Loucy (cell line): ENCODE data around the gene CCDC185.

ENCODE experiments used
- H2AFZ ChIP-seq: fragments of 200-600 bp; sonication (generic); 2 replicates; pipeline ENCODE4 v1.6.0; 2016; ENCODE audit warnings: antibody characterized with exemption, mild to moderate bottlenecking, low read length, moderate library complexity
- H3F3A ChIP-seq: fragments of 200-600 bp; 2 replicates; pipeline ENCODE4 v1.6.0; 2016; ENCODE audit warnings: antibody characterized with exemption, low read depth, mild to moderate bottlenecking
- H3K27me3 ChIP-seq: fragments of 200-600 bp; sonication (generic); 2 replicates; pipeline ENCODE4 v1.6.1; 2014; ENCODE audit warnings: low read length, mild to moderate bottlenecking; ENCODE audit not compliant: insufficient read depth, poor library complexity, severe bottlenecking
- H3K36me3 ChIP-seq: fragments of 200-600 bp; sonication (generic); 2 replicates; pipeline ENCODE4 v1.6.1; 2016; ENCODE audit warnings: low read length; ENCODE audit not compliant: insufficient read depth
- H3K4me1 ChIP-seq: fragments of 200-600 bp; sonication (generic); 2 replicates; pipeline ENCODE4 v1.5.1; 2014; ENCODE audit warnings: low read length, mild to moderate bottlenecking; ENCODE audit not compliant: insufficient read depth, poor library complexity, severe bottlenecking
- H3K4me2 ChIP-seq: fragments of 200-600 bp; sonication (generic); 2 replicates; pipeline ENCODE4 v1.6.0; 2014; ENCODE audit warnings: antibody characterized with exemption, low read length, low read depth, mild to moderate bottlenecking; ENCODE audit not compliant: poor library complexity, severe bottlenecking
- H3K4me3 ChIP-seq: fragments of 200-600 bp; sonication (generic); 2 replicates; pipeline ENCODE4 v1.5.1; 2014; ENCODE audit warnings: low read length, mild to moderate bottlenecking, mixed read lengths; ENCODE audit not compliant: poor library complexity, severe bottlenecking
- H3K79me2 ChIP-seq: fragments of 200-600 bp; sonication (generic); 2 replicates; pipeline ENCODE4 v1.6.1; 2014; ENCODE audit warnings: low read length; ENCODE audit not compliant: insufficient read depth
- H3K9ac ChIP-seq: fragments of 200-600 bp; sonication (generic); 2 replicates; pipeline ENCODE4 v1.6.0; 2014; ENCODE audit warnings: mild to moderate bottlenecking, low read depth, low read length, moderate library complexity; ENCODE audit not compliant: poor library complexity, severe bottlenecking
- H3K9me2 ChIP-seq: fragments of 200-600 bp; sonication (generic); replicated peaks from 2 replicates; pipeline ENCODE4 v1.6.1; 2016; ENCODE audit warnings: low read depth, low read length, mixed read lengths
- H3K9me3 ChIP-seq: fragments of 200-600 bp; sonication (generic); 2 replicates; pipeline ENCODE4 v1.6.1; 2014; ENCODE audit warnings: mild to moderate bottlenecking, antibody characterized with exemption, low read length, low read depth; ENCODE audit not compliant: insufficient read depth
- H4K20me1 ChIP-seq: fragments of 200-600 bp; sonication (generic); 2 replicates; pipeline ENCODE4 v1.6.0; 2014; ENCODE audit warnings: antibody characterized with exemption, low read length, mild to moderate bottlenecking; ENCODE audit not compliant: insufficient read depth, poor library complexity, severe bottlenecking
- EZH2phosphoT487 ChIP-seq: fragments of 200-600 bp; IDR thresholded peaks from 2 replicates; pipeline ENCODE4 v1.6.1; 2018; ENCODE audit warnings: antibody characterized with exemption, mild to moderate bottlenecking, moderate library complexity, borderline replicate concordance
- TF ChIP-seq, protein P1 (sequence below): fragments of 200-600 bp; sonication (generic); conservative IDR thresholded peaks from 2 replicates; pipeline ENCODE4 v1.5.1; 2014; ENCODE audit warnings: mild to moderate bottlenecking, antibody characterized with exemption, low read length

Gene CCDC185

DNA sequence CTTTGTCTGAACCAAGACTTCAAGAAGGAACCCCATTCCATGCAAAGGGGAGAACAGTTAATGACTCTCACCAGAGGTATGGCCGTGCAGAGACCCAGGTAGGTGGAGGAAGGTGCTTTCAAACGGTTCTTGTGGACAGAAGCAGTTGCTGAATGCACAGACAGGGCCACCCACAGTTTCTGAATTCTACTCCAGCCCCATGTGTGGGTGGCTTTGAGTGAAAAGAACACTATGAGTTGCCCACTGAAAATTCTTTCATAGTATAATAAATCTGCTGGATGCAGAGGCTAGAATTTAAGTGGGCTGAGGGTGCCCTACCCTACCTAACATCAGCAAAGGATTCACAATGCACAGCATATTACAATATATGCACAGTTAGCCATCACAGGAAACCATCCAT is 7.2 kb upstream of the CCDC185 start:
- H3K4me2 ChIP-seq: no peak overlapping the region
- H3K4me3 ChIP-seq: no peak overlapping the region
- H3K9me3 ChIP-seq: no peaks in the 10 kb centered on the region
- H3K27me3 ChIP-seq: no peaks in the 10 kb centered on the region
- no peaks in the 10 kb centered on the region for H3F3A ChIP-seq
- no peak overlapping the region for H2AFZ ChIP-seq
- no peaks in the 10 kb centered on the region for H3K9me2 ChIP-seq
- H3K36me3 ChIP-seq: no peaks in the 10 kb centered on the region
- no peak overlapping the region for H3K9ac ChIP-seq
- H3K79me2 ChIP-seq: no peaks in the 10 kb centered on the region
- no peaks in the 10 kb centered on the region for H3K4me1 ChIP-seq
- no peak for TF ChIP-seq EZH2phosphoT487
- TF ChIP-seq, protein P1, sequence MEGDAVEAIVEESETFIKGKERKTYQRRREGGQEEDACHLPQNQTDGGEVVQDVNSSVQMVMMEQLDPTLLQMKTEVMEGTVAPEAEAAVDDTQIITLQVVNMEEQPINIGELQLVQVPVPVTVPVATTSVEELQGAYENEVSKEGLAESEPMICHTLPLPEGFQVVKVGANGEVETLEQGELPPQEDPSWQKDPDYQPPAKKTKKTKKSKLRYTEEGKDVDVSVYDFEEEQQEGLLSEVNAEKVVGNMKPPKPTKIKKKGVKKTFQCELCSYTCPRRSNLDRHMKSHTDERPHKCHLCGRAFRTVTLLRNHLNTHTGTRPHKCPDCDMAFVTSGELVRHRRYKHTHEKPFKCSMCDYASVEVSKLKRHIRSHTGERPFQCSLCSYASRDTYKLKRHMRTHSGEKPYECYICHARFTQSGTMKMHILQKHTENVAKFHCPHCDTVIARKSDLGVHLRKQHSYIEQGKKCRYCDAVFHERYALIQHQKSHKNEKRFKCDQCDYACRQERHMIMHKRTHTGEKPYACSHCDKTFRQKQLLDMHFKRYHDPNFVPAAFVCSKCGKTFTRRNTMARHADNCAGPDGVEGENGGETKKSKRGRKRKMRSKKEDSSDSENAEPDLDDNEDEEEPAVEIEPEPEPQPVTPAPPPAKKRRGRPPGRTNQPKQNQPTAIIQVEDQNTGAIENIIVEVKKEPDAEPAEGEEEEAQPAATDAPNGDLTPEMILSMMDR: no peak
- H4K20me1 ChIP-seq: no peaks in the 10 kb centered on the region

DNA sequence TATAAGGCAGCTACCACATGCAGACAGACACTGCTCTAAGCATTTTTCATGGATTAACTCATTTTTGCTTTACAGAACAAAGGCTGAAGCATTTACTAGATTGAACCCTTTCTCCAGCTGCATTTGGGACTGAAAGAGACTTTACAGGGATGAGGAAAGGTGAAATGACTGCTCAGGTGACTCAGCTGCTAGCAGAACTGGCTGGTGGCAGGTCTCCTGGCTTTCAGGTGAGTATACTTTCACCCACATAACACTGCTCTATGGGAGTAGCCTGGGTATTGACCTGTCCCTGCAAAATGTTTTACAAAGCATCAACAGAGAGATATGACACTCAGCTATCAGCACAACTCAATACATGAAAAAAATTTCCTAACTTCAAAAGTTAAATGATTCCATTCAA is 2.6 kb upstream of the CCDC185 start:
- Histone ChIP-seq H3K4me3 (no peak overlapping the region), H3K4me2 (no peak overlapping the region), H3K9ac (no peak overlapping the region), H3K27me3 (no peaks in the 10 kb centered on the region), H4K20me1 (no peaks in the 10 kb centered on the region), H3K9me3 (no peaks in the 10 kb centered on the region), H3K9me2 (no peaks in the 10 kb centered on the region), H3K79me2 (no peaks in the 10 kb centered on the region), H2AFZ (no peak overlapping the region), H3K4me1 (no peaks in the 10 kb centered on the region), H3F3A (no peaks in the 10 kb centered on the region), H3K36me3 (no peaks in the 10 kb centered on the region)
- TF ChIP-seq, protein P1: no peak
- no peak for TF ChIP-seq EZH2phosphoT487

DNA sequence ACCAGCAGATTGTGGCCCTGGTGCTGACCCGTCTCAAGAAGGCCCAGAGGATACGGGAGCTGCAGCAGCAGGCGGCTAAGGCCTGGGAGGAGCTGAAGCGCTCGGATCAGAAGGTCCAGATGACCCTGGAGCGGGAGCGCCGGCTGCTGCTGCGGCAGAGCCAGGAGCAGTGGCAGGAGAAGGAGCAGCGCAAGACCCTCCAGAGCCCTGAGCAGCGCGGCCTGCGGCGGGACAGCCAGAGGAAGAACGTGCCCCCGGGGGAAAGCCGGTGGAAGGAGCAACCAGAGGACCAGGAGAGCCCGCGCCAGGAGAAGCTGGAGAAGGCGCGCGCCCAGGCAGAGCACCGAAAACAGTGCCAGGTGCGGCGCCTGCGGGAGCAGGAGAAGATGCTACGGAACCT is 1.0 kb downstream of the CCDC185 start:
- Histone ChIP-seq H2AFZ (no peak overlapping the region), H3K4me2 (no peak overlapping the region)

More for the DNA sequence above, 1.0 kb downstream of the CCDC185 start:
- Histone ChIP-seq H3K79me2 (no peaks in the 10 kb centered on the region), H3F3A (no peaks in the 10 kb centered on the region), H3K9me2 (no peaks in the 10 kb centered on the region), H3K27me3 (no peaks in the 10 kb centered on the region), H3K9ac (no peak overlapping the region), H3K4me1 (no peaks in the 10 kb centered on the region), H3K4me3 (no peak overlapping the region), H3K36me3 (no peaks in the 10 kb centered on the region), H3K9me3 (no peaks in the 10 kb centered on the region), H4K20me1 (no peaks in the 10 kb centered on the region)
- no peak for TF ChIP-seq EZH2phosphoT487
- TF ChIP-seq, protein P1: no peak
